HCT116 (cell line): ENCODE measurements around the gene CADPS.

Experiments used
- CEBPB ChIP-seq: IDR thresholded peaks from 2 replicates; pipeline ENCODE4 v1.6.1; 2012; ENCODE audit warnings: low read depth
- ELF1 ChIP-seq: IDR thresholded peaks from 2 replicates; pipeline ENCODE4 v1.6.1; 2012; ENCODE audit warnings: low read depth, borderline replicate concordance
- EZH2 ChIP-seq: fragments of 200-600 bp; sonication (generic); IDR thresholded peaks from 2 replicates; pipeline ENCODE4 v1.6.1; 2017; ENCODE audit warnings: antibody characterized with exemption, mixed run types
- POLR2A ChIP-seq: IDR thresholded peaks from 2 replicates; pipeline ENCODE4 v1.7.0; 2011; ENCODE audit warnings: borderline replicate concordance; ENCODE audit not compliant: insufficient read depth, insufficient read length; ENCODE audit errors: extremely low read depth
- POLR2AphosphoS5 ChIP-seq: IDR thresholded peaks from 2 replicates; pipeline ENCODE4 v1.6.1; 2011; ENCODE audit warnings: mild to moderate bottlenecking, low read depth, low read length, moderate library complexity
- REST ChIP-seq: IDR thresholded peaks from 2 replicates; pipeline ENCODE4 v1.6.1; 2012; ENCODE audit warnings: low read depth
- ZFX ChIP-seq: fragments of 450-650 bp; IDR thresholded peaks from 2 replicates; pipeline ENCODE4 v1.6.1; 2017
- TF ChIP-seq, protein P1 (sequence below), 3 experiments: fragments of 200-600 bp in 1 of 3; sonication (generic) in 1 of 3; IDR thresholded peaks in 2 of 3; conservative IDR thresholded peaks in 1 of 3; 2 replicates each; pipeline ENCODE4 v1.5.1; 2012 to 2017; ENCODE audit warnings: low read depth in 2 of 3, low read length in 2 of 3, antibody characterized with exemption in 1 of 3, borderline replicate concordance in 1 of 3, control low read depth in 1 of 3, mild to moderate bottlenecking in 1 of 3, mixed read lengths in 1 of 3, mixed run types in 1 of 3, moderate library complexity in 1 of 3; ENCODE audit not compliant: insufficient read depth in 1 of 3

DNA sequence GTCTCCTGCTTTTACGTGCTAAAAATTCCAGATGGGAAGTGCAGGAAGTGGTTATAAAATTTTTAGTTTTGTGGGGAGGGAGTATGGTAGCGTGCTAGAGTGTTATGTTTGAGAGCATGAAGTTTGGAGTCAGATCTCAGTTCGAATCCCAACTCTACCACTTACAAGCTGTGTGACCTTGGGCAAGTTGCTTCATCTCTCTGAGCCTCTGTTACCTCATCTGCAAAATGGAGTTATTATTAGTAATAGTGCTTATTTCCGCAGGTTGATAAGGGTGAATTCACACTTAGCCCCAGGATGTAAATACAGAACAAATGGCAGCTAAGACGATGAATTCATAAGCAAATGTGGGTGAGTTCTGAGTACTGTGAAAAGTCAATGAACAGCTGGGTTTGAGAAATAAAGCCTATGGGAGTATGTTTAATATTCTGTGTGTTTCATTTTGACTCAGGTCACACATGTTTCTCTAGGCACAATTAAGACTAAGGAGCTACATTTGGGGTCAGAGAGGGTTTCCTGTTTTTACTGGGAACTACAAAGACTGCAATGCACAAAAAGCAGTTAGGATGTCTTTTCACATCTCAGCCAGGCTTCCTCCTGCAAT is 428.8 kb downstream of the CADPS start:
- TF ChIP-seq POLR2AphosphoS5 (no peak), ELF1 (no peak), CEBPB (no peak), ZFX (no peak), EZH2 (no peak), POLR2A (no peak), REST (no peak)
- TF ChIP-seq, protein P1, sequence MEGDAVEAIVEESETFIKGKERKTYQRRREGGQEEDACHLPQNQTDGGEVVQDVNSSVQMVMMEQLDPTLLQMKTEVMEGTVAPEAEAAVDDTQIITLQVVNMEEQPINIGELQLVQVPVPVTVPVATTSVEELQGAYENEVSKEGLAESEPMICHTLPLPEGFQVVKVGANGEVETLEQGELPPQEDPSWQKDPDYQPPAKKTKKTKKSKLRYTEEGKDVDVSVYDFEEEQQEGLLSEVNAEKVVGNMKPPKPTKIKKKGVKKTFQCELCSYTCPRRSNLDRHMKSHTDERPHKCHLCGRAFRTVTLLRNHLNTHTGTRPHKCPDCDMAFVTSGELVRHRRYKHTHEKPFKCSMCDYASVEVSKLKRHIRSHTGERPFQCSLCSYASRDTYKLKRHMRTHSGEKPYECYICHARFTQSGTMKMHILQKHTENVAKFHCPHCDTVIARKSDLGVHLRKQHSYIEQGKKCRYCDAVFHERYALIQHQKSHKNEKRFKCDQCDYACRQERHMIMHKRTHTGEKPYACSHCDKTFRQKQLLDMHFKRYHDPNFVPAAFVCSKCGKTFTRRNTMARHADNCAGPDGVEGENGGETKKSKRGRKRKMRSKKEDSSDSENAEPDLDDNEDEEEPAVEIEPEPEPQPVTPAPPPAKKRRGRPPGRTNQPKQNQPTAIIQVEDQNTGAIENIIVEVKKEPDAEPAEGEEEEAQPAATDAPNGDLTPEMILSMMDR (IDR thresholded peaks at IDR 0.05 in 2 of 3, conservative IDR thresholded peaks at IDR 0.05 in 1 of 3; ENCODE audit: borderline replicate concordance in 1 of 3, insufficient read depth in 1 of 3, low read depth in 2 of 3, low read length in 2 of 3) = no peak
